Kidney (tissue), 14 donors: ENCODE measurements around the gene TTLL4. TPM values are rescaled to one million over a fixed set of nuclear protein-coding genes. Genes with fewer than 3 reads are reported as not detected.

Experiments
- DNase-seq, 5 donors: peaks; one replicate each; pipeline ENCODE4 v3.0.0-alpha.2; 2013 to 2020
- FAIRE-seq: peaks from 2 replicates; lab custom pipeline; 2012; peaks lifted over from hg19 to GRCh38; lab: Jason Lieb, UNC
- H3K27ac ChIP-seq, 2 donors: one replicate each; pipeline ENCODE4 v1.7.0; 2013; ENCODE audit warnings: low read depth in 2 of 2, low read length in 2 of 2, inconsistent platforms in 1 of 2
- H3K27me3 ChIP-seq: one replicate; pipeline ENCODE4 v1.7.1; 2013; ENCODE audit warnings: low read length, inconsistent platforms; ENCODE audit not compliant: control insufficient read depth, insufficient read depth
- H3K36me3 ChIP-seq, 3 donors: one replicate each; pipeline versions ENCODE4 v1.7.0 to v1.7.1; 2013; ENCODE audit warnings: low read length in 3 of 3, control low read depth in 1 of 3, inconsistent platforms in 1 of 3; ENCODE audit not compliant: insufficient read depth in 3 of 3, control insufficient read depth in 2 of 3
- H3K4me1 ChIP-seq, 3 donors: one replicate each; pipeline versions ENCODE4 v1.7.0 to v1.7.1; 2013; ENCODE audit warnings: low read length in 3 of 3, inconsistent platforms in 1 of 3, low read depth in 1 of 3; ENCODE audit not compliant: control insufficient read depth in 2 of 3, insufficient read depth in 2 of 3
- H3K4me3 ChIP-seq, 3 donors: one replicate each; pipeline versions ENCODE4 v1.7.0 to v1.8.1; 2013; ENCODE audit warnings: low read length in 3 of 3, control low read depth in 1 of 3, inconsistent platforms in 1 of 3
- H3K9ac ChIP-seq, 3 donors: one replicate each; pipeline versions ENCODE4 v1.7.0 to v1.7.1; 2013; ENCODE audit warnings: low read length in 3 of 3, control low read depth in 1 of 3, inconsistent platforms in 1 of 3
- H3K9me3 ChIP-seq, 3 donors: one replicate each; pipeline versions ENCODE4 v1.7.0 to v1.7.1; 2013; ENCODE audit warnings: low read length in 3 of 3, control low read depth in 1 of 3, inconsistent platforms in 1 of 3; ENCODE audit not compliant: control insufficient read depth in 2 of 3, insufficient read depth in 1 of 3
- CTCF ChIP-seq: IDR thresholded peaks from 3 replicates; pipeline ENCODE4 v1.5.1; 2012; ENCODE audit warnings: mild to moderate bottlenecking, moderate library complexity, borderline replicate concordance; ENCODE audit not compliant: insufficient read depth; ENCODE audit errors: extremely low read depth
- intact Hi-C: fragments of 100-400 bp; cut with DNase I; formaldehyde crosslinking; loops from one replicate; pipeline ENCODE4 v1.11.1; 2022
- polyA plus RNA-seq: library from polyadenylated mRNA; stranded (reverse); fragments of 350-450 nt; fragmentation: Illumina TruSeq; extraction: RNeasy Lipid Tissue Mini Kit (QIAGEN cat#74804); gene quantifications from one replicate; pipeline ENCODE4 v1.2.3, GENCODE V29; 2014; ENCODE audit warnings: low read depth, low replicate concordance; ENCODE audit not compliant: insufficient read depth
- total RNA-seq: library from RNA; stranded (reverse); fragmentation: NEBNext Ultra II Directional; extraction: Animal tissue kit (Norgen Biotek cat#: 25700); gene quantifications from one replicate; pipeline ENCODE4 v1.2.1, GENCODE V29; 2021
- donor health status: control.
- donor health status: control.
- donor health status: control.
- donor health status: control.
- donor health status: control.
- donor health status: DM: yes; HTN: yes; CAD: no.
- donor health status: Normal renal cell carcinoma (clear cell type).

TTLL4 gene
- total and polyA plus RNA-seq, 2 donors from 2014 or later: 7.6 to 30.7 TPM

- Histone ChIP-seq H3K4me3 (no peak overlapping the region), H3K36me3 (no peaks in the 10 kb centered on the region), H3K9me3 (no peaks in the 10 kb centered on the region), H3K27ac (no peak overlapping the region), H3K9ac (no peak overlapping the region), H3K27me3 (no peaks in the 10 kb centered on the region), H3K4me1 (no peaks in the 10 kb centered on the region)
- no peak for TF ChIP-seq CTCF
- FAIRE-seq (no peak), DNase-seq (no peak)
- intact Hi-C loops: no loop called here
Measured at GRCh38 chr2:218792433-218792832, 81.8 kb downstream of the TTLL4 start.

GRCh38 chr2:218796691-218797090, 86.1 kb downstream of the TTLL4 start:
- DNase-seq (no peak), FAIRE-seq (no peak)
- Histone ChIP-seq H3K4me1 (no peaks in the 10 kb centered on the region), H3K4me3 (no peak overlapping the region), H3K27me3 (no peaks in the 10 kb centered on the region), H3K9ac (no peak overlapping the region), H3K27ac (no peak overlapping the region), H3K9me3 (no peaks in the 10 kb centered on the region), H3K36me3 (no peaks in the 10 kb centered on the region)
- TF ChIP-seq CTCF: no peak
- intact Hi-C loops: no loop called here

GRCh38 chr2:218798767-218799504, 88.3 kb downstream of the TTLL4 start:
- TF ChIP-seq CTCF: no peak
- Histone ChIP-seq H3K9ac (no peak overlapping the region), H3K36me3 (no peaks in the 10 kb centered on the region), H3K4me1 (no peaks in the 10 kb centered on the region), H3K27ac (no peak overlapping the region), H3K27me3 (no peaks in the 10 kb centered on the region), H3K4me3 (no peak overlapping the region), H3K9me3 (no peaks in the 10 kb centered on the region)
- FAIRE-seq (no peak), DNase-seq (peak in 1 of 5 donors; percentile 21)
- intact Hi-C loops: no loop called here
